Measurements from ENCODE around the gene RB1. TPM values are rescaled to one million over a fixed set of nuclear protein-coding genes. Genes with fewer than 3 reads are reported as not detected.

The RB1 gene
- total RNA-seq, 2 donors from 2014 or later: 26.5 to 48.1 TPM

DNA sequence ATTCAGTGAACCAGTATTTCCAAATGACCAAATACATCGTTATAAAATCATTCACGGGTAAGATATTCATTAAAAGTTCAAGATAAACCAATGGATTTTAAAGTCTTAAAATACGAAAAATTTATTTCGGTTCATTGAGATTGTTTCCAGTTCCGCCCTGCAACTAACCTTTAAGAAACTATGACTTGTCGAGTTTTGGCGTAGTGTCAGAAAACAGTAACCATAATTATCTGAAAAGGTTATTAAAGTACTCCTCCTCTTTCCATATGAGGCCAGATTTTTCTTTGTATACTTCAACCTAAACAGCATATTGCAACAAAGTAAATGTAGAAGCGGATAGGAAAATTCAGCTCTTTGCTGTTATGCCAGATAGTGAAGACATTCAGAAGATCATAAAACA, 83.3 kb downstream of the RB1 start:
- Histone ChIP-seq H3K9me3 (no peaks in the 10 kb centered on the region), H3K27ac (no peak overlapping the region), H3K4me3 (no peak overlapping the region), H3K36me3 (peaks cover 4% of the 10 kb centered on the region), H3K4me1 (ENCODE audit: control insufficient read depth in 1 of 2, low read depth in 2 of 2) (no peaks in the 10 kb centered on the region), H3K27me3 (replicated peaks; ENCODE audit: insufficient read depth) (no peaks in the 10 kb centered on the region)
- ATAC-seq (ENCODE audit: insufficient number of reproducible peaks, low FRiP score, low read depth): no peak
- TF ChIP-seq, protein P1, sequence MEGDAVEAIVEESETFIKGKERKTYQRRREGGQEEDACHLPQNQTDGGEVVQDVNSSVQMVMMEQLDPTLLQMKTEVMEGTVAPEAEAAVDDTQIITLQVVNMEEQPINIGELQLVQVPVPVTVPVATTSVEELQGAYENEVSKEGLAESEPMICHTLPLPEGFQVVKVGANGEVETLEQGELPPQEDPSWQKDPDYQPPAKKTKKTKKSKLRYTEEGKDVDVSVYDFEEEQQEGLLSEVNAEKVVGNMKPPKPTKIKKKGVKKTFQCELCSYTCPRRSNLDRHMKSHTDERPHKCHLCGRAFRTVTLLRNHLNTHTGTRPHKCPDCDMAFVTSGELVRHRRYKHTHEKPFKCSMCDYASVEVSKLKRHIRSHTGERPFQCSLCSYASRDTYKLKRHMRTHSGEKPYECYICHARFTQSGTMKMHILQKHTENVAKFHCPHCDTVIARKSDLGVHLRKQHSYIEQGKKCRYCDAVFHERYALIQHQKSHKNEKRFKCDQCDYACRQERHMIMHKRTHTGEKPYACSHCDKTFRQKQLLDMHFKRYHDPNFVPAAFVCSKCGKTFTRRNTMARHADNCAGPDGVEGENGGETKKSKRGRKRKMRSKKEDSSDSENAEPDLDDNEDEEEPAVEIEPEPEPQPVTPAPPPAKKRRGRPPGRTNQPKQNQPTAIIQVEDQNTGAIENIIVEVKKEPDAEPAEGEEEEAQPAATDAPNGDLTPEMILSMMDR (IDR thresholded peaks at IDR 0.05): no peak
- DNase-seq (ENCODE audit: low spot score): no peak

DNA sequence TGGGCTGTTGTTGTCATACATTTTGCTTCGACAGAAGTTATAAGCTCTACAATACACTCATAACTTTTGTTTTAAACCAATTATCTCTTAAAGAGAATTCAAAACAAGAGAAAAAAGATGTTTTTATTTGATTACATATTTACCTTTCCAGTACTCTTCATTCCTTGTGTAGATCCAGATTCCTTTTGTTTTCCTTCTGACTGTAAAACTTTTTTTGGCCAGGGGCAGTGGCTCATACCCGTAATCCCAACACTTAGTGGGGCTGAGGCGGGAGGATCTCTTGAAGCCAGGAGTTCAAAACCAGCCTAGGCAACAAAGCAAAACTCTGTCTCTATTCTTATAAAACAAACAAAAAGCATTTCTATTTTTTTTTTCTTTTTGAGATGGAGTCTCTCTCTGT, 87.7 kb downstream of the RB1 start:
- TF ChIP-seq, protein P1 (IDR thresholded peaks at IDR 0.05): no peak
- peaks cover 4% of the 10 kb centered on the region for H3K9me3 ChIP-seq
- H3K4me1 ChIP-seq (ENCODE audit: control insufficient read depth in 1 of 2, low read depth in 2 of 2): no peaks in the 10 kb centered on the region
- ATAC-seq (ENCODE audit: insufficient number of reproducible peaks, low FRiP score, low read depth) (no peak), DNase-seq (ENCODE audit: low spot score) (no peak)
- H3K36me3 ChIP-seq: peaks cover 6% of the 10 kb centered on the region
- H3K27ac ChIP-seq: no peak overlapping the region
- no peaks in the 10 kb centered on the region for H3K27me3 ChIP-seq (replicated peaks; ENCODE audit: insufficient read depth)
- H3K4me3 ChIP-seq: no peak overlapping the region

DNA sequence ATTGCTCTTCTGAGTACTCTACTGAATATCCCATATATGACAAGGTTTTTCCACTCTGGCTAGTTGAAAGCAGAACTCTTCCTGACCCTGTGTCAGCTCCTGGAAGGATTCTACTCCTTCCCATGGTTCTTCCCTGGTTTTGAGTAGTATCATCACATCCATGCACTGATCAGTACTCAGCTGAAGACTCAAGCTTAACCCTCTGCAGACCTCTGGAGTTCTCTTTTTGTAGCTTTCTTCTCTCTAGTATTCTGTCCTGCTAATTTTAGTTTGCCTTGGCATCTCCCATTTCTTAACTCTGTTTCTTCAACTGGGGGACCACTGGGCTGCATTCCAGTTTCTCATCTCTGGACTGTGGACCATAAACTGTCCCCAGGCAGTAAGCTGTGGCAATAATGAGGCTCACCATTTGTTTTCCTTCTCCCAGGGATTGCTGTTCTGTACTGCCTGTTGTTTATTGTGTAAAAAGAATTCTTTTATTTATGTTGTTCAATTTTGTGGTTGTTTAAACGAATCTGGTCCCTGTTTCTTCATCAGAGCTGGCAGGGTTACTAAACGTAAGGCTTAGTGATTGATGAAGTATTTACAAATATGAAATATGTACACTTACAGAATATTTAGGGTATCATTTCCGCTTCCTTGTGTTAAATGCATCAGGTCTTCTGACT, 89.6 kb downstream of the RB1 start:
- H3K9me3 ChIP-seq: peaks cover 4% of the 10 kb centered on the region
- H3K36me3 ChIP-seq: peaks cover 6% of the 10 kb centered on the region
- TF ChIP-seq, protein P1 (IDR thresholded peaks at IDR 0.05): no peak
- H3K4me3 ChIP-seq: no peak overlapping the region
- no peak overlapping the region for H3K27ac ChIP-seq
- H3K4me1 ChIP-seq (ENCODE audit: control insufficient read depth in 1 of 2, low read depth in 2 of 2): peaks cover 5 to 6% of the 10 kb centered on the region in 2 donors
- H3K27me3 ChIP-seq (replicated peaks; ENCODE audit: insufficient read depth): no peaks in the 10 kb centered on the region
- DNase-seq (ENCODE audit: low spot score) (no peak), ATAC-seq (ENCODE audit: insufficient number of reproducible peaks, low FRiP score, low read depth) (no peak)

DNA sequence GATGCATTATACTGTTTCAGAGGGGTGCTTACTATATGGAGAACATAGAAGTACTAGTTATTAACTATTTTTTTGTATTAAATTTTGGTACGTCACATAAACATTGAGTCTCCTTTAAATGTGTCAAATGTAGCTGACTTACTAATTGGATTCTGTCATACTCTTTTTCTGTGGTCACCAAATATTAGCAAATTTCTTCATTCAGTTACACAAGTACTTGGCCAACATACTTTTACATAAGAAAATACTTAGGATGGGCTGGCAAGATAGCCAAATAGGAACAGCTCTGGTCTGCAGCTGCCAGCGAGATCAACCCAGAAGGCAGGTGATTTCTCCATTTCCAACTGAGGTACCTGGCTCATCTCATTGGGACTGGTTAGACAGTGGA, 90.1 kb downstream of the RB1 start:
- TF ChIP-seq, protein P1 (IDR thresholded peaks at IDR 0.05): no peak
- Histone ChIP-seq H3K27ac (no peak overlapping the region), H3K36me3 (peaks cover 6% of the 10 kb centered on the region), H3K27me3 (replicated peaks; ENCODE audit: insufficient read depth) (no peaks in the 10 kb centered on the region), H3K4me1 (ENCODE audit: control insufficient read depth in 1 of 2, low read depth in 2 of 2) (peaks cover 10% of the 10 kb centered on the region in 2 donors), H3K4me3 (no peak overlapping the region), H3K9me3 (peaks cover 4% of the 10 kb centered on the region)
- ATAC-seq (ENCODE audit: insufficient number of reproducible peaks, low FRiP score, low read depth) (no peak), DNase-seq (ENCODE audit: low spot score) (no peak)

DNA sequence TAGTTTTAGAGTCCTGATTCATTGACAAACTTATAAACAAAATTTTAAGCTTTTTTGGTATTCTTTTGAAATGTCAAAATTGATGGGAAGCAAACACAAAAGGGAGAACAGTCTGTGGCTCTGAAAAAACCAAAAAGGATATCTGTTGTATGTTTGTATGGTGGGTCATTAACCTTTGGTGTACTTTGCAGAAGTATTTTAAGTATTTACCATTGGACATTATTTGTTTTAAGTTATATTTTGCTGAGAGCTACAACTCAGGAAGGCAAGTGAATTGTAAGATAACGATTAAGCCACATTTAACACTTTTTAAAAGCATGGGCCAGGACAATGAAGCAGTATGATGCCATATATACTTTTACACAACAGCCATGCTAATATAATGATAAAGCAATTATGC, 94.2 kb downstream of the RB1 start:
- DNase-seq (ENCODE audit: low spot score) (no peak), ATAC-seq (ENCODE audit: insufficient number of reproducible peaks, low FRiP score, low read depth) (no peak)
- no peak overlapping the region for H3K4me3 ChIP-seq
- peaks cover 3% of the 10 kb centered on the region for H3K36me3 ChIP-seq
- TF ChIP-seq, protein P1 (IDR thresholded peaks at IDR 0.05): no peak
- no peak overlapping the region for H3K27ac ChIP-seq
- H3K27me3 ChIP-seq (replicated peaks; ENCODE audit: insufficient read depth): no peaks in the 10 kb centered on the region
- H3K9me3 ChIP-seq: peaks cover 4% of the 10 kb centered on the region
- peaks cover 45 to 50% of the 10 kb centered on the region in 2 donors for H3K4me1 ChIP-seq (ENCODE audit: control insufficient read depth in 1 of 2, low read depth in 2 of 2)
